Heart right ventricle (tissue), 16 donors: ENCODE results near the gene CGAS. TPM values are rescaled to one million over a fixed set of nuclear protein-coding genes. Genes with fewer than 3 reads are reported as not detected.

Experiments used
- ATAC-seq, 8 donors: fragments of 200-7000 bp; cut with Tn5 transposase; one replicate each; pipeline ENCODE4 v1.9.1; 2020; ENCODE audit warnings: mild to moderate bottlenecking in 8 of 8, moderate library complexity in 8 of 8, moderate number of reproducible peaks in 1 of 8
- DNase-seq, 2 donors: peaks; one replicate each; pipeline ENCODE4 v3.0.0-alpha.2; 2020
- H3K27ac ChIP-seq, 10 donors: fragments of 200-600 bp; sonication (generic) in 2 of 10; one replicate each; pipeline versions ENCODE4 v1.5.0 to v1.8.0; 2020 to 2022; ENCODE audit warnings: mild to moderate bottlenecking in 3 of 10
- H3K27me3 ChIP-seq, 7 donors: fragments of 200-600 bp; one replicate each; pipeline ENCODE4 v1.8.0; 2021 to 2022; ENCODE audit warnings: mild to moderate bottlenecking in 2 of 7
- H3K36me3 ChIP-seq, 9 donors: fragments of 200-600 bp; sonication (generic) in 1 of 9; one replicate each; pipeline versions ENCODE4 v1.5.0 to v1.8.0; 2020 to 2022; ENCODE audit warnings: mild to moderate bottlenecking in 2 of 9
- H3K4me1 ChIP-seq, 9 donors: fragments of 200-600 bp; sonication (generic) in 1 of 9; one replicate each; pipeline versions ENCODE4 v1.5.0 to v1.8.0; 2020 to 2022; ENCODE audit warnings: mild to moderate bottlenecking in 4 of 9
- H3K4me3 ChIP-seq, 10 donors: fragments of 200-600 bp; sonication (generic) in 2 of 10; one replicate each; pipeline versions ENCODE4 v1.5.0 to v1.8.0; 2020 to 2022; ENCODE audit warnings: mild to moderate bottlenecking in 7 of 10, moderate library complexity in 2 of 10
- H3K9me3 ChIP-seq, 11 donors: fragments of 200-600 bp in 10 of 11; sonication (generic) in 2 of 11; one replicate each; pipeline versions ENCODE4 v1.5.0 to v1.8.0; 2013 to 2022; ENCODE audit warnings: mild to moderate bottlenecking in 2 of 11, control low read depth in 1 of 11, moderate library complexity in 1 of 11
- CTCF ChIP-seq, 9 donors: fragments of 200-600 bp; sonication (generic) in 2 of 9; IDR thresholded peaks; one replicate each; pipeline versions ENCODE4 v1.5.0 to v1.8.0; 2021 to 2022; ENCODE audit warnings: antibody characterized with exemption in 9 of 9, mild to moderate bottlenecking in 5 of 9, moderate library complexity in 1 of 9
- WGBS, 2 donors: extraction: QIAGEN DNeasy Blood & Tissue Kit; methylation state at CpG; one replicate each; pipeline ENCODE4 v1.1.7; 2013; ENCODE audit warnings: inconsistent platforms in 1 of 2; 5-methylcytosine and 5-hydroxymethylcytosine counted together
- intact Hi-C, 10 donors: fragments of 100-400 bp; cut with DNase I; formaldehyde crosslinking; loops; one replicate each; pipeline versions ENCODE4 v1.11.1 to v1.14.2; 2022
- polyA plus RNA-seq, 2 donors: library from polyadenylated mRNA; stranded (reverse); fragments of 200-250 nt; gene quantifications; one replicate each; pipeline ENCODE4 v1.2.3, GENCODE V29; 2013
- total RNA-seq, 10 donors: library from RNA; stranded (reverse); fragmentation: NEBNext Ultra II Directional in 3 of 10; extraction: Animal tissue kit (Norgen Biotek cat#: 25700) in 3 of 10; gene quantifications; one replicate each; pipeline versions ENCODE4 v1.2.1 to v1.2.4, GENCODE V29; 2021 to 2023
- donor health status: Arrhythmogenic right ventricular cardiomyopathy.
- donor health status: ischemic (EF 13 %, LVEDD 7.1; RV severe dilation, severe dysfunction).
- donor health status: healthy with polysubstance abuse.
- donor health status: DM: no; HTN: yes; CAD: no.
- donor health status: DM: no; HTN: no; CAD: no.
- donor health status: ischemic (EF 25% LVEDD 6.9; RV normal size, moderate dysfunction).
- donor health status: ischemic (EF 25% LVEDD 5.7; RV mildly dilated, moderate dysfunction).
- donor health status: healthy.
- donor health status: DM: yes; HTN: yes; CAD: no.
- donor health status: Ischemic cardiomyopathy.
- donor health status: ischemic (EF 35%, LVEDD 5.7; RV mildly dilated, moderate dysfunction).
- donor health status: nonischemic (EF 11% LVEDD 7.7; RV severe dilation, severe dysfunction).
- donor health status: DM: yes; HTN: yes; CAD: no.
- donor health status: PGD.
- donor health status: ischemic (EF 29% LVEDD 5.4; RV normal size, mild dysfunction).
- donor health status: nonischemic (EF 23%, LVEDD 6.1; RV moderate dilation, normal function).

The CGAS gene
- total and polyA plus RNA-seq, 12 donors: 0.46 to 4.1 (median 1.1) TPM

DNA sequence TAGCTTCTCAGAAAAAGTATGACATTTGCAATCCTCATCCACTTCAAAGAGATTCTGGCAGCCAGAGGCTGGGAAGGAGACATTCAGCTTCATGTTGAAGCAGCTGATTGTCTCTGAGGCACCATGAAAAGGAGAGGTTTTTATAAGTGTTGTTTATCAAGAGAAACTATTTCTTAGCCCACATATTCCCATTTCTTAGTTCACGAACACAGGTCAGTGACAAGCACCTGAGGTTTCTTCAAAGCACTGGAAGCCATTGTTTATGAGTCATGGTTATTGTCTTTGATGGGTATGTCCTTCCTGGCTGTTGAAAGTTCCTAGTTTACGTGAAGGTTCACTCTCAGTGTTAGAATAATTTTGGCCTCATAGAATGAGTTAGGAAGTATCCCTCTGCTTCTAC is 60.4 kb downstream of the CGAS start:
- peaks cover 0 to 14% (median 4%) of the 10 kb centered on the region in 9 donors for H3K4me1 ChIP-seq
- H3K9me3 ChIP-seq: no peaks in the 10 kb centered on the region
- no peak overlapping the region for H3K27ac ChIP-seq
- no peak for DNase-seq
- WGBS, 2 donors: 76% methylated on average over 2 of the region's 2 CpGs
- TF ChIP-seq CTCF (IDR thresholded peaks at IDR 0.05): no peak
- peaks cover 0 to 12% (median 0%) of the 10 kb centered on the region in 7 donors for H3K27me3 ChIP-seq
- intact Hi-C loops: no loop called here
- H3K4me3 ChIP-seq: no peak overlapping the region
- no peaks in the 10 kb centered on the region for H3K36me3 ChIP-seq
- no peak for ATAC-seq

DNA sequence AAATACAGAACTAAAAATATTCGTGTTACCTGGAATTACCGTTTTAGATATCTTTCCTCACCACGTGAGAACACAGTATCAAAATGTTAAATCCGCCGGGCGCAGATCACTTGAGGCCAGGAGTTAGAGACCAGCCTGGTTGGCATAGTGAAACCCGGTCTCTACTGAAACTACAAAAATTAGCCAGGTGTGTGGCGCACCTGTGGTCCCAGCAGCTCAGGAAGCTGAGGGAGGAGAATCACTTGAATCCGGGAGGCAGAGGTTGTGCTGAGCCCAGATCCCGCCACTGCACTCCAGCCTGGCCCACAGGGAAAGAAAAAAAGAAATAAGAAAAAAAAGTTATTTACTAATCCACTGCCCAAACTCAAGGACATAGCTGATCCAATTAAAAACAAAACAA is 62.2 kb downstream of the CGAS start:
- Histone ChIP-seq H3K27me3 (peaks cover 0 to 12% (median 0%) of the 10 kb centered on the region in 7 donors), H3K9me3 (no peaks in the 10 kb centered on the region), H3K36me3 (no peaks in the 10 kb centered on the region), H3K27ac (no peak overlapping the region), H3K4me1 (peaks cover 0 to 14% (median 4%) of the 10 kb centered on the region in 9 donors), H3K4me3 (no peak overlapping the region)
- 83 to 87% methylated on average over 10 of the region's 10 CpGs for WGBS, 2 donors
- ATAC-seq (no peak), DNase-seq (no peak)
- TF ChIP-seq CTCF (IDR thresholded peaks at IDR 0.05): no peak
- intact Hi-C loops: no loop called here

GRCh38 chr6:73388800-73389512 is 63.1 kb downstream of the CGAS start:
- H3K36me3 ChIP-seq: no peaks in the 10 kb centered on the region
- peaks cover 0 to 12% (median 0%) of the 10 kb centered on the region in 7 donors for H3K27me3 ChIP-seq
- intact Hi-C loops: no loop called here
- peak overlapping the region in 4 of 10 donors; percentile 2 to 80 (median 18) for H3K27ac ChIP-seq
- H3K9me3 ChIP-seq: no peaks in the 10 kb centered on the region
- ATAC-seq (peak; percentile 51 to 87 (median 76)), DNase-seq (peak; percentile 13 to 39)
- peak; percentile 14 to 68 (median 52) for TF ChIP-seq CTCF (IDR thresholded peaks at IDR 0.05)
- 2 to 3% methylated on average over 38 of the region's 38 CpGs for WGBS, 2 donors
- H3K4me3 ChIP-seq: peak overlapping the region in 9 of 10 donors; percentile 31 to 60 (median 56)
- peaks cover 0 to 14% (median 4%) of the 10 kb centered on the region in 9 donors for H3K4me1 ChIP-seq

- no peak for DNase-seq
- 50 to 53% methylated on average over 4 of the region's 4 CpGs for WGBS, 2 donors
- Histone ChIP-seq H3K27ac (peak overlapping the region in 1 of 10 donors; percentile 80), H3K36me3 (no peaks in the 10 kb centered on the region), H3K9me3 (no peaks in the 10 kb centered on the region), H3K4me1 (peaks cover 0 to 14% (median 4%) of the 10 kb centered on the region in 9 donors), H3K4me3 (peak overlapping the region in 9 of 10 donors; percentile 31 to 60 (median 56)), H3K27me3 (peaks cover 0 to 12% (median 0%) of the 10 kb centered on the region in 7 donors)
- no peak for TF ChIP-seq CTCF (IDR thresholded peaks at IDR 0.05)
- peak in 1 of 8 donors; percentile 33 for ATAC-seq
- intact Hi-C loops: no loop called here
Observed at GRCh38 chr6:73388433-73388799, 63.7 kb downstream of the CGAS start.
